Esophagus muscularis mucosa (tissue), 3 donors: ENCODE measurements around the gene STAP2.

Experiments used
- POLR2A ChIP-seq: fragments of 450-650 bp; IDR thresholded peaks from one replicate; pipeline ENCODE4 v1.6.1; 2017; ENCODE audit warnings: antibody characterized with exemption, moderate library complexity, mild to moderate bottlenecking, low read depth
- POLR2AphosphoS5 ChIP-seq, 2 donors: sonication (generic); formaldehyde crosslinking; IDR thresholded peaks; one replicate each; pipeline ENCODE4 v1.6.1; 2017; ENCODE audit warnings: antibody characterized with exemption in 2 of 2
- TF ChIP-seq, protein P1 (sequence below), 3 experiments: fragments of 200-600 bp in 2 of 3; fragments of 450-650 bp in 1 of 3; sonication (generic) in 2 of 3; IDR thresholded peaks; one replicate each; pipeline ENCODE4 v1.5.1; 2017 to 2019; ENCODE audit warnings: antibody characterized with exemption in 3 of 3, mild to moderate bottlenecking in 2 of 3, moderate library complexity in 1 of 3

DNA sequence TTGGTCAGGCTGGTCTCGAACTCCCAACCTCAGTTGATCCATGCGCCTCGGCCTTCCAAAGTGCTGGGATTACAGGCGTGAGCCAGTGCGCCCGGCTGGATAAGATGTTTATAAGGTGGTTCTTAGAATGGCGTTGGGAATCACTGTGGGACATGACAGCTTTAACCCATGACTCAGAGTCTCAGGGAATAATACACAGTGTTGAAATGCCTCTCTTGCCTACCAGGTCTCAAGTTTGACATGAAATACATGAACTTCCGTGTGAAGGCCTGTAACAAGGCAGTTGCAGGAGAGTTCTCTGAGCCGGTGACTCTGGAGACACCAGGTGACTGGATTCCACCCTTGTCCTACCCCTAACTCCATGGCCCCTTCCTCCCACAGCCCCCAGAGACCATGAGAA is 21.7 kb downstream of the STAP2 start:
- TF ChIP-seq, protein P1, sequence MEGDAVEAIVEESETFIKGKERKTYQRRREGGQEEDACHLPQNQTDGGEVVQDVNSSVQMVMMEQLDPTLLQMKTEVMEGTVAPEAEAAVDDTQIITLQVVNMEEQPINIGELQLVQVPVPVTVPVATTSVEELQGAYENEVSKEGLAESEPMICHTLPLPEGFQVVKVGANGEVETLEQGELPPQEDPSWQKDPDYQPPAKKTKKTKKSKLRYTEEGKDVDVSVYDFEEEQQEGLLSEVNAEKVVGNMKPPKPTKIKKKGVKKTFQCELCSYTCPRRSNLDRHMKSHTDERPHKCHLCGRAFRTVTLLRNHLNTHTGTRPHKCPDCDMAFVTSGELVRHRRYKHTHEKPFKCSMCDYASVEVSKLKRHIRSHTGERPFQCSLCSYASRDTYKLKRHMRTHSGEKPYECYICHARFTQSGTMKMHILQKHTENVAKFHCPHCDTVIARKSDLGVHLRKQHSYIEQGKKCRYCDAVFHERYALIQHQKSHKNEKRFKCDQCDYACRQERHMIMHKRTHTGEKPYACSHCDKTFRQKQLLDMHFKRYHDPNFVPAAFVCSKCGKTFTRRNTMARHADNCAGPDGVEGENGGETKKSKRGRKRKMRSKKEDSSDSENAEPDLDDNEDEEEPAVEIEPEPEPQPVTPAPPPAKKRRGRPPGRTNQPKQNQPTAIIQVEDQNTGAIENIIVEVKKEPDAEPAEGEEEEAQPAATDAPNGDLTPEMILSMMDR (IDR thresholded peaks at IDR 0.05): no peak
- TF ChIP-seq POLR2A: no peak
- no peak for TF ChIP-seq POLR2AphosphoS5 (IDR thresholded peaks at IDR 0.05)
